Caco-2 (cell line): ENCODE data around the gene MCTP2. TPM values are rescaled to one million over a fixed set of nuclear protein-coding genes. Genes with fewer than 3 reads are reported as not detected.

ENCODE experiments used
- BruUV-seq: library from RNA; stranded (reverse); fragments of 400-500 nt; replicated peaks from 2 replicates; lab custom pipeline; 2021; lab: Mats Ljungman, UMichigan
- CTCF ChIA-PET: fragments of 300-600 bp; sonication (Branson Sonifier 250); formaldehyde crosslinking; loops from one replicate; lab custom pipeline; 2022; ENCODE audit warnings: antibody characterized with exemption; lab: Charles Lee
- POLR2A ChIA-PET: fragments of 300-600 bp; sonication (Branson Sonifier 250); formaldehyde crosslinking; loops from one replicate; lab custom pipeline; 2022; ENCODE audit warnings: antibody characterized with exemption; lab: Charles Lee
- DNase-seq, 2 experiments: peaks; one replicate each; pipeline versions ENCODE4 v3.0.0 to v3.0.0-alpha.2; 2020 to 2022
- H3K27me3 ChIP-seq: replicated peaks from 2 replicates; pipeline ENCODE4 v1.6.0; 2011; ENCODE audit warnings: low read length; ENCODE audit not compliant: control insufficient read depth, insufficient read depth
- H3K36me3 ChIP-seq: 2 replicates; pipeline ENCODE4 v1.5.1; 2011; ENCODE audit warnings: low read length; ENCODE audit not compliant: control insufficient read depth, insufficient read depth
- H3K4me1 ChIP-seq: fragments of 250-450 bp; sonication (Bioruptor Pico); 2 replicates; pipeline ENCODE4 v1.5.1; 2020; ENCODE audit warnings: mild to moderate bottlenecking
- H3K4me3 ChIP-seq: 2 replicates; pipeline ENCODE4 v1.5.1; 2011; ENCODE audit warnings: low read depth, mild to moderate bottlenecking, control low read depth, low read length
- H3K9me3 ChIP-seq: fragments of 250-450 bp; sonication (Bioruptor Pico); 2 replicates; pipeline ENCODE4 v1.5.1; 2020; ENCODE audit warnings: mild to moderate bottlenecking, moderate library complexity
- H3K27ac Mint-ChIP-seq: one replicate; pipeline ENCODE4 v1.8.0; 2022; ENCODE audit warnings: mixed read lengths; ENCODE audit not compliant: unreplicated experiment
- H3K27me3 Mint-ChIP-seq: one replicate; pipeline ENCODE4 v1.8.0; 2022; ENCODE audit warnings: mixed read lengths; ENCODE audit not compliant: insufficient read depth, unreplicated experiment
- H3K36me3 Mint-ChIP-seq: one replicate; pipeline ENCODE4 v1.8.0; 2022; ENCODE audit warnings: mild to moderate bottlenecking, mixed read lengths; ENCODE audit not compliant: insufficient read depth, unreplicated experiment
- H3K4me1 Mint-ChIP-seq: one replicate; pipeline ENCODE4 v1.8.0; 2022; ENCODE audit warnings: low read depth, mixed read lengths; ENCODE audit not compliant: unreplicated experiment
- H3K4me3 Mint-ChIP-seq: one replicate; pipeline ENCODE4 v1.8.0; 2022; ENCODE audit warnings: mild to moderate bottlenecking, moderate library complexity, mixed read lengths; ENCODE audit not compliant: unreplicated experiment
- H3K9me3 Mint-ChIP-seq: one replicate; pipeline ENCODE4 v1.8.0; 2022; ENCODE audit warnings: mixed read lengths; ENCODE audit not compliant: unreplicated experiment
- intact Hi-C: fragments of 100-400 bp; cut with micrococcal nuclease; formaldehyde crosslinking; loops from one replicate; pipeline ENCODE4 v1.10.0; 2022; ENCODE audit not compliant: unreplicated experiment
- total RNA-seq: library from RNA; stranded (reverse); gene quantifications from 2 replicates; pipeline ENCODE4 v1.2.3, GENCODE V29; 2022
- TF ChIP-seq, protein P1 (sequence below), 2 experiments: fragments of 200-600 bp in 1 of 2; IDR thresholded peaks; 1 replicate in 1 of 2; 2 replicates in 1 of 2; pipeline versions ENCODE4 v1.5.1 to v1.8.0; 2011 to 2022; ENCODE audit warnings: antibody characterized with exemption in 1 of 2, control low read depth in 1 of 2, inconsistent platforms in 1 of 2, low read depth in 1 of 2, low read length in 1 of 2, mild to moderate bottlenecking in 1 of 2, moderate library complexity in 1 of 2; ENCODE audit not compliant: insufficient read depth in 1 of 2, severe bottlenecking in 1 of 2, unreplicated experiment in 1 of 2

MCTP2 gene
- total RNA-seq, 1 experiment from 2014 or later = 9.9 TPM

DNA sequence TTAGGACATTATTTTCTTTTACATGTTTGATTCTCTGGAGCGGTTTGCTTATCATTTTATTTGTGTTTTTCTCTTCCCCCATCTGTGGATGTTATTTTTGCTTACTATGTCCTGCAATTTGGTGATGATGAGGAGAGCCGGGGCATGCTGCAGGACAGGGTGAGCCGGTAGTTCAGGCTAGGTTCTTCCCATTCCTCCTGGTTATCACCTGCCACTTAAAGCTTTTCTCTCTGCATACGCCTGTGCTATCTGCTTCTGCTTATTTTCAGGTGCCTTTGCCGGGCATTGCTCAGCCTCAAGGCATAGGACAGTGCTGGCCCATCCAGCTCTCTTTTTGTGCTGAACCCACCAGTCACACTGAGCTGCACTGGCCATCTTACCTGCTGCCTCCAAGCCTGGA, 85.8 kb downstream of the MCTP2 start:
- CTCF ChIA-PET = no interaction called here
- Mint-ChIP-seq H3K9me3 (no peaks in the 10 kb centered on the region), H3K36me3 (peaks cover 21% of the 10 kb centered on the region), H3K4me3 (no peak overlapping the region), H3K27me3 (no peaks in the 10 kb centered on the region), H3K4me1 (no peaks in the 10 kb centered on the region), H3K27ac (no peak overlapping the region)
- POLR2A ChIA-PET = no interaction called here
- H3K27me3 ChIP-seq = no peaks in the 10 kb centered on the region
- H3K4me1 ChIP-seq = no peaks in the 10 kb centered on the region; the same call in 1 of the 2 replicates
- no peak overlapping the region for H3K4me3 ChIP-seq
- intact Hi-C loops = no loop called here
- no TSS peak for BruUV-seq
- TF ChIP-seq, protein P1, sequence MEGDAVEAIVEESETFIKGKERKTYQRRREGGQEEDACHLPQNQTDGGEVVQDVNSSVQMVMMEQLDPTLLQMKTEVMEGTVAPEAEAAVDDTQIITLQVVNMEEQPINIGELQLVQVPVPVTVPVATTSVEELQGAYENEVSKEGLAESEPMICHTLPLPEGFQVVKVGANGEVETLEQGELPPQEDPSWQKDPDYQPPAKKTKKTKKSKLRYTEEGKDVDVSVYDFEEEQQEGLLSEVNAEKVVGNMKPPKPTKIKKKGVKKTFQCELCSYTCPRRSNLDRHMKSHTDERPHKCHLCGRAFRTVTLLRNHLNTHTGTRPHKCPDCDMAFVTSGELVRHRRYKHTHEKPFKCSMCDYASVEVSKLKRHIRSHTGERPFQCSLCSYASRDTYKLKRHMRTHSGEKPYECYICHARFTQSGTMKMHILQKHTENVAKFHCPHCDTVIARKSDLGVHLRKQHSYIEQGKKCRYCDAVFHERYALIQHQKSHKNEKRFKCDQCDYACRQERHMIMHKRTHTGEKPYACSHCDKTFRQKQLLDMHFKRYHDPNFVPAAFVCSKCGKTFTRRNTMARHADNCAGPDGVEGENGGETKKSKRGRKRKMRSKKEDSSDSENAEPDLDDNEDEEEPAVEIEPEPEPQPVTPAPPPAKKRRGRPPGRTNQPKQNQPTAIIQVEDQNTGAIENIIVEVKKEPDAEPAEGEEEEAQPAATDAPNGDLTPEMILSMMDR (IDR thresholded peaks at IDR 0.05; ENCODE audit: insufficient read depth in 1 of 2, low read depth in 1 of 2, low read length in 1 of 2, severe bottlenecking in 1 of 2, unreplicated experiment in 1 of 2) = no peak
- H3K36me3 ChIP-seq = no peaks in the 10 kb centered on the region
- no peaks in the 10 kb centered on the region for H3K9me3 ChIP-seq
- DNase-seq = no peak

DNA sequence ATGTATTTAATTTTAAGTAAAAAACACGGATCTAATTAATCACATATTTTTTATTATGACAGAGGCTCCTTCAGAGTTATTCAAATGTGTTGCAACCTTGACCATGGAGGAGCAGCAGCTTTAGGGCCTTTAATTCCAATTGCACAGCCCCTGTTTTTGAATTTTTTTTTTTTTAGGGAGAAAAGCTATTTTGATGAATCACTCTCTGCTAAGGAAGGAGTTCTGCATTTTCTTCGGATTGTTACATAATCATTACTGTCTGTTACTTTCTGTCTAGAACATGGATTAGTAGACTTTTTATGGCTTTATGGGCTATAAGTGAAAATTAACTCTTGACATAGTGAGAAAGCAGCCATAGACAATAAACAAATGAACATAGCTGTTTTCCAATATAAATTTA, 90.8 kb downstream of the MCTP2 start:
- ChIA-PET CTCF (interaction anchor here (0.6 to 2.5 kb wide), 3 partner anchors 10 to 158 kb away, joined by 3 to 5 read pairs (median 3); partner anchors contain the start of gene MCTP2), POLR2A (no interaction called here)
- BruUV-seq = no TSS peak
- H3K27me3 ChIP-seq = no peaks in the 10 kb centered on the region
- H3K27me3 Mint-ChIP-seq = no peaks in the 10 kb centered on the region
- no peak overlapping the region for H3K4me3 ChIP-seq
- TF ChIP-seq, protein P1 (IDR thresholded peaks at IDR 0.05; ENCODE audit: insufficient read depth in 1 of 2, low read depth in 1 of 2, low read length in 1 of 2, severe bottlenecking in 1 of 2, unreplicated experiment in 1 of 2) = no peak
- H3K9me3 ChIP-seq = no peaks in the 10 kb centered on the region
- intact Hi-C loops = no loop called here
- H3K4me1 Mint-ChIP-seq = no peaks in the 10 kb centered on the region
- no peak overlapping the region for H3K4me3 Mint-ChIP-seq
- no peak overlapping the region for H3K27ac Mint-ChIP-seq
- H3K9me3 Mint-ChIP-seq = no peaks in the 10 kb centered on the region
- no peaks in the 10 kb centered on the region; the same call in 1 of the 2 replicates for H3K4me1 ChIP-seq
- DNase-seq = no peak
- peaks cover 10% of the 10 kb centered on the region for H3K36me3 Mint-ChIP-seq
- H3K36me3 ChIP-seq = no peaks in the 10 kb centered on the region

DNA sequence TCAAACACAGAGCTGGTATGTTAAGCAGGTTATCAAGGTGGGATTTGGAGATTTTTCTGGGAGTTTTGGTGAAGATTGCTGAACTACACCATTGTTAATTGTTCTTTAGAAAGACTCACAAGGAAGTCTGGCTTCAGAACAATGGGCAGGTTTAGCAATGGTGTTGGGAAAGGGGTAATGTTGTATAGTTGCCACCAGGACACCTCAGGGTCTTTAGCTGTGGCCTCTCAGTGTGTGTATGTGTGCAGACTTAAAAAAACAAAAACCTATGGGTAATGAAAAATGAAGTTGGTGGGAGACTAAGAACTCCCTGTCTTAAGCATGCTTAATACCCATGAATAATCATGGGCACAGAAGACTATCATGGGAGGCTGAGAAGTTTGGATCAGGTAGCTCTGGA, 91.7 kb downstream of the MCTP2 start:
- Mint-ChIP-seq H3K9me3 (no peaks in the 10 kb centered on the region), H3K4me3 (no peak overlapping the region), H3K36me3 (peaks cover 10% of the 10 kb centered on the region), H3K4me1 (no peaks in the 10 kb centered on the region), H3K27me3 (no peaks in the 10 kb centered on the region), H3K27ac (no peak overlapping the region)
- Histone ChIP-seq H3K27me3 (no peaks in the 10 kb centered on the region), H3K4me1 (no peaks in the 10 kb centered on the region; the same call in 1 of the 2 replicates), H3K9me3 (no peaks in the 10 kb centered on the region), H3K36me3 (no peaks in the 10 kb centered on the region), H3K4me3 (no peak overlapping the region)
- TF ChIP-seq, protein P1 (IDR thresholded peaks at IDR 0.05; ENCODE audit: insufficient read depth in 1 of 2, low read depth in 1 of 2, low read length in 1 of 2, severe bottlenecking in 1 of 2, unreplicated experiment in 1 of 2) = no peak
- CTCF ChIA-PET = interaction anchor here (1.1 to 2.7 kb wide), 4 partner anchors 9 to 159 kb away, joined by 3 to 38 read pairs (median 6); partner anchors contain the start of gene MCTP2
- intact Hi-C loops = no loop called here
- BruUV-seq = no TSS peak
- DNase-seq = no peak
- POLR2A ChIA-PET = no interaction called here
